ENCODE data around the gene TBC1D9.

TBC1D9 gene

GRCh38 chr4:140756319-140757231 lies at the start of gene TBC1D9:
Gene TBC1D9, minus strand, starts transcription at chr4:140756385. Its CDS starts 340 bp downstream, at chr4:140756045.
- DNase-seq: peak; percentile 76
- Mint-ChIP-seq H3K4me3 (peak within 1 kb of the TSS; percentile 86), H3K9me3 (peaks cover 7% of the 10 kb centered on the region), H3K4me1 (peaks cover 38% of the 10 kb centered on the region), H3K36me3 (ENCODE audit: low read depth) (peaks cover 25% of the 10 kb centered on the region), H3K27ac (peak within 1 kb of the TSS; percentile 93), H3K27me3 (ENCODE audit: low read depth, poor library complexity) (no peaks in the 10 kb centered on the region)
- TF ChIP-seq CTCF (IDR thresholded peaks at IDR 0.05): no peak

- Mint-ChIP-seq H3K27me3 (ENCODE audit: low read depth, poor library complexity) (peaks cover 10% of the 10 kb centered on the region), H3K4me1 (no peaks in the 10 kb centered on the region), H3K9me3 (no peaks in the 10 kb centered on the region), H3K36me3 (ENCODE audit: low read depth) (no peaks in the 10 kb centered on the region), H3K27ac (no peak overlapping the region), H3K4me3 (no peak overlapping the region)
- DNase-seq: no peak
- TF ChIP-seq CTCF (IDR thresholded peaks at IDR 0.05): no peak
Measured at GRCh38 chr4:140805293-140805692, 49.1 kb upstream of the TBC1D9 start.

GRCh38 chr4:140802591-140802990 lies 46.4 kb upstream of the TBC1D9 start:
- peaks cover 8% of the 10 kb centered on the region for H3K27me3 Mint-ChIP-seq (ENCODE audit: low read depth, poor library complexity)
- TF ChIP-seq CTCF (IDR thresholded peaks at IDR 0.05): no peak
- no peaks in the 10 kb centered on the region for H3K9me3 Mint-ChIP-seq
- no peak overlapping the region for H3K27ac Mint-ChIP-seq
- H3K4me1 Mint-ChIP-seq: no peaks in the 10 kb centered on the region
- no peak for DNase-seq
- H3K4me3 Mint-ChIP-seq: no peak overlapping the region
- H3K36me3 Mint-ChIP-seq (ENCODE audit: low read depth): no peaks in the 10 kb centered on the region

- no peaks in the 10 kb centered on the region for H3K4me1 Mint-ChIP-seq
- no peak overlapping the region for H3K27ac Mint-ChIP-seq
- peaks cover 11% of the 10 kb centered on the region for H3K27me3 Mint-ChIP-seq (ENCODE audit: low read depth, poor library complexity)
- no peaks in the 10 kb centered on the region for H3K36me3 Mint-ChIP-seq (ENCODE audit: low read depth)
- TF ChIP-seq CTCF (IDR thresholded peaks at IDR 0.05): no peak
- H3K9me3 Mint-ChIP-seq: no peaks in the 10 kb centered on the region
- H3K4me3 Mint-ChIP-seq: no peak overlapping the region
- DNase-seq: no peak
Measured at GRCh38 chr4:140800666-140801065, 44.5 kb upstream of the TBC1D9 start.

- no peaks in the 10 kb centered on the region for H3K9me3 Mint-ChIP-seq
- H3K27ac Mint-ChIP-seq: no peak overlapping the region
- no peaks in the 10 kb centered on the region for H3K36me3 Mint-ChIP-seq (ENCODE audit: low read depth)
- no peaks in the 10 kb centered on the region for H3K4me1 Mint-ChIP-seq
- TF ChIP-seq CTCF (IDR thresholded peaks at IDR 0.05): no peak
- no peak for DNase-seq
- H3K4me3 Mint-ChIP-seq: no peak overlapping the region
- peaks cover 11% of the 10 kb centered on the region for H3K27me3 Mint-ChIP-seq (ENCODE audit: low read depth, poor library complexity)
Measured at GRCh38 chr4:140799686-140800225, 43.6 kb upstream of the TBC1D9 start.
